Body of pancreas (tissue), 4 donors: ENCODE data around the gene DELE1.

Source experiments
- POLR2A ChIP-seq, 3 donors: fragments of 450-650 bp; IDR thresholded peaks; one replicate each; pipeline ENCODE4 v1.6.1; 2016; ENCODE audit warnings: antibody characterized with exemption in 3 of 3, mild to moderate bottlenecking in 2 of 3
- TF ChIP-seq, protein P1 (sequence below), 7 experiments: fragments of 450-650 bp in 4 of 7; fragments of 200-600 bp in 3 of 7; sonication (generic) in 3 of 7; IDR thresholded peaks; one replicate each; pipeline ENCODE4 v1.5.1; 2016 to 2019; ENCODE audit warnings: antibody characterized with exemption in 7 of 7

DNA sequence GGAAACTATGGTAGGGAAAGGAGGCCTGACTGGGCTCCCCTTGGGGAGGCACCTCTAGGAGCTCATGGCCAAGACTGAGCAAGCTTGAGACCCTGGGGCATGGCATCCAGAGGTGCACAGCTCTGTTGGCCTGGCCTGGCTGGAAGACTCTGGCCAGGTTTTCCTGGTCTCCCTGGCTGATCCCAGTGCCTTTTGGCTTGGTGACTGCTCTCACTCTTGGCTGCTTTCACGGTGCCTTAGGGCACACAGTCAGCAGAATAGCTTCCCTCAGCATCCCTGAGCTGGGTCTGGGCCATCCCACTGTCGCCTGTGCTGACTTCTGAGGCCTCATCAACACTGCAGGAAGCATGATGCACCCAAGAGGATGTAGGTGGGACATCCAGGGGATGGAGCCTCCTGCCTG lies 13.4 kb upstream of the DELE1 start:
- TF ChIP-seq POLR2A (IDR thresholded peaks at IDR 0.05): no peak
- TF ChIP-seq, protein P1, sequence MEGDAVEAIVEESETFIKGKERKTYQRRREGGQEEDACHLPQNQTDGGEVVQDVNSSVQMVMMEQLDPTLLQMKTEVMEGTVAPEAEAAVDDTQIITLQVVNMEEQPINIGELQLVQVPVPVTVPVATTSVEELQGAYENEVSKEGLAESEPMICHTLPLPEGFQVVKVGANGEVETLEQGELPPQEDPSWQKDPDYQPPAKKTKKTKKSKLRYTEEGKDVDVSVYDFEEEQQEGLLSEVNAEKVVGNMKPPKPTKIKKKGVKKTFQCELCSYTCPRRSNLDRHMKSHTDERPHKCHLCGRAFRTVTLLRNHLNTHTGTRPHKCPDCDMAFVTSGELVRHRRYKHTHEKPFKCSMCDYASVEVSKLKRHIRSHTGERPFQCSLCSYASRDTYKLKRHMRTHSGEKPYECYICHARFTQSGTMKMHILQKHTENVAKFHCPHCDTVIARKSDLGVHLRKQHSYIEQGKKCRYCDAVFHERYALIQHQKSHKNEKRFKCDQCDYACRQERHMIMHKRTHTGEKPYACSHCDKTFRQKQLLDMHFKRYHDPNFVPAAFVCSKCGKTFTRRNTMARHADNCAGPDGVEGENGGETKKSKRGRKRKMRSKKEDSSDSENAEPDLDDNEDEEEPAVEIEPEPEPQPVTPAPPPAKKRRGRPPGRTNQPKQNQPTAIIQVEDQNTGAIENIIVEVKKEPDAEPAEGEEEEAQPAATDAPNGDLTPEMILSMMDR (IDR thresholded peaks at IDR 0.05): no peak
